HG02973 (cell line): ENCODE data around the gene TGFBR1.
A peak's percentile ranks its signal among the peaks of the same experiment; 100 is the strongest.

Experiments
- ATAC-seq: cut with Tn5 transposase; IDR thresholded peaks from one replicate; pipeline ENCODE4 v1.9.1; 2021; ENCODE audit warnings: moderate library complexity; ENCODE audit not compliant: unreplicated experiment

TGFBR1 gene

GRCh38 chr9:99105152-99106043 lies 485 bp downstream of the TGFBR1 start:
- peak; percentile 45 for ATAC-seq

GRCh38 chr9:99106044-99106375 lies 1.1 kb downstream of the TGFBR1 start:
- ATAC-seq, result no peak

GRCh38 chr9:99107421-99107820 lies 2.5 kb downstream of the TGFBR1 start:
- no peak for ATAC-seq

- no peak for ATAC-seq
These were observed 3.2 kb downstream of the TGFBR1 start for GRCh38 chr9:99108131-99108530.

- no peak for ATAC-seq
These were observed 4.6 kb downstream of the TGFBR1 start for GRCh38 chr9:99109522-99109921.

- ATAC-seq, result no peak
These were observed 8.0 kb downstream of the TGFBR1 start for GRCh38 chr9:99112750-99113413.

- no peak for ATAC-seq
These were observed 8.6 kb downstream of the TGFBR1 start for GRCh38 chr9:99113414-99114048.

GRCh38 chr9:99114049-99114440 lies 9.1 kb downstream of the TGFBR1 start:
- no peak for ATAC-seq

- no peak for ATAC-seq
These were observed 10.1 kb downstream of the TGFBR1 start for GRCh38 chr9:99114846-99115500.

- ATAC-seq, result no peak
These were observed 11.1 kb downstream of the TGFBR1 start for GRCh38 chr9:99116003-99116411.

- peak; percentile 92 for ATAC-seq
These were observed 14.0 kb downstream of the TGFBR1 start for GRCh38 chr9:99118782-99119466.

- no peak for ATAC-seq
These were observed 15.2 kb downstream of the TGFBR1 start for GRCh38 chr9:99119976-99120655.

GRCh38 chr9:99121604-99122003 lies 16.7 kb downstream of the TGFBR1 start:
- ATAC-seq, result no peak

- ATAC-seq, result no peak
These were observed 19.8 kb downstream of the TGFBR1 start for GRCh38 chr9:99124534-99125255.

GRCh38 chr9:99125446-99125845 lies 20.5 kb downstream of the TGFBR1 start:
- ATAC-seq, result no peak

GRCh38 chr9:99126312-99126711 lies 21.4 kb downstream of the TGFBR1 start:
- ATAC-seq, result no peak

GRCh38 chr9:99127356-99128132 lies 22.6 kb downstream of the TGFBR1 start:
- peak; percentile 39 for ATAC-seq

- peak; percentile 22 for ATAC-seq
These were observed 23.2 kb downstream of the TGFBR1 start for GRCh38 chr9:99128133-99128406.

GRCh38 chr9:99129091-99129490 lies 24.2 kb downstream of the TGFBR1 start:
- ATAC-seq, result no peak
